Measurements from ENCODE around the gene ASTN2.

The ASTN2 gene, protein sequence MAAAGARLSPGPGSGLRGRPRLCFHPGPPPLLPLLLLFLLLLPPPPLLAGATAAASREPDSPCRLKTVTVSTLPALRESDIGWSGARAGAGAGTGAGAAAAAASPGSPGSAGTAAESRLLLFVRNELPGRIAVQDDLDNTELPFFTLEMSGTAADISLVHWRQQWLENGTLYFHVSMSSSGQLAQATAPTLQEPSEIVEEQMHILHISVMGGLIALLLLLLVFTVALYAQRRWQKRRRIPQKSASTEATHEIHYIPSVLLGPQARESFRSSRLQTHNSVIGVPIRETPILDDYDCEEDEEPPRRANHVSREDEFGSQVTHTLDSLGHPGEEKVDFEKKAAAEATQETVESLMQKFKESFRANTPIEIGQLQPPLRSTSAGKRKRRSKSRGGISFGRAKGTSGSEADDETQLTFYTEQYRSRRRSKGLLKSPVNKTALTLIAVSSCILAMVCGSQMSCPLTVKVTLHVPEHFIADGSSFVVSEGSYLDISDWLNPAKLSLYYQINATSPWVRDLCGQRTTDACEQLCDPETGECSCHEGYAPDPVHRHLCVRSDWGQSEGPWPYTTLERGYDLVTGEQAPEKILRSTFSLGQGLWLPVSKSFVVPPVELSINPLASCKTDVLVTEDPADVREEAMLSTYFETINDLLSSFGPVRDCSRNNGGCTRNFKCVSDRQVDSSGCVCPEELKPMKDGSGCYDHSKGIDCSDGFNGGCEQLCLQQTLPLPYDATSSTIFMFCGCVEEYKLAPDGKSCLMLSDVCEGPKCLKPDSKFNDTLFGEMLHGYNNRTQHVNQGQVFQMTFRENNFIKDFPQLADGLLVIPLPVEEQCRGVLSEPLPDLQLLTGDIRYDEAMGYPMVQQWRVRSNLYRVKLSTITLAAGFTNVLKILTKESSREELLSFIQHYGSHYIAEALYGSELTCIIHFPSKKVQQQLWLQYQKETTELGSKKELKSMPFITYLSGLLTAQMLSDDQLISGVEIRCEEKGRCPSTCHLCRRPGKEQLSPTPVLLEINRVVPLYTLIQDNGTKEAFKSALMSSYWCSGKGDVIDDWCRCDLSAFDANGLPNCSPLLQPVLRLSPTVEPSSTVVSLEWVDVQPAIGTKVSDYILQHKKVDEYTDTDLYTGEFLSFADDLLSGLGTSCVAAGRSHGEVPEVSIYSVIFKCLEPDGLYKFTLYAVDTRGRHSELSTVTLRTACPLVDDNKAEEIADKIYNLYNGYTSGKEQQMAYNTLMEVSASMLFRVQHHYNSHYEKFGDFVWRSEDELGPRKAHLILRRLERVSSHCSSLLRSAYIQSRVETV (N-terminal part only)

DNA sequence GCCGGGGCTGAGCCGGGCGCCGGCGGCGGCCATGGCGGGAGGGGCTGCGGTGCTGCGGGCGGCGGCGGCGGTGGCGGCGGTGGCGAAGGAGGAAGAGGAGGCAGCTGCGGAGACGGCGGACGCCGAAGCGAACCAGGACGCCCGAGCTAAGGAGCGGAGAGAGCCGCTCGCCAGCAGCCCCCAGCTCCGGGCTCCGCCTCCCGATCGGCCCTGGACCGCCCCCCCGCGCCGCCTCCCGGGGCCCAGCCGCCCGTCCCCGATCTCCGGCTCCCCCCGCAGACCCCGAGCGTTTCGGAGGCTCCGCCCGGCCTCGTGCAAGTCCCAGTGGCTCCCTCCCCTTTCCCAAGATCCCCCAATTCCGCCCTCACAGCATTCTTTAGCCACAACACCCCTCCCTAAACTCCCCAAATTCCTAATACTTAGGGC, at the start of gene ASTN2:
Gene ASTN2, minus strand, starts transcription at position 152 of the 426 bp plus-strand sequence. Its CDS starts 119 bp downstream, at position 33.
- no peak for DNase-seq (ENCODE audit: low read depth in 2 of 2)

DNA sequence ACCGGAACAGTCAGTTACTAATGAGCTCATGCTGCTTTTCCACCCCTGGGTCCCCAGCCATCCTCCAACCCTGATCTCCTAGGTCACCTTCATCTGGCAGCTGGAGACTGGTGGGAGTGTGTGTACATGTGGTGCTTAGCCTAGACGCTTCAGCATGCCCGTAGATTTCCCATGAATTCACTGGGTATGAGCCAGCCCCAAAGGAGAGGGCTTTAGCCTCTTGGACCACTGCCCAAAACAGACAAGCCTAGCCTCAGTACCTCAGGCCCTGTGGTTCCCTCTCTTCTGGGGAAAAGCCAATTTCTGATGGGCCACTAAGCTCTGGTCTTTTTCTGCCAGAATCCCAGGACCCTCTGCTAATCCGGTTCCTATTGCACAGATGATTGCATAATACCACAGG, 48.0 kb upstream of the ASTN2 start:
- no peak for DNase-seq (ENCODE audit: low read depth in 2 of 2)

- no peak for DNase-seq (ENCODE audit: low read depth in 2 of 2)
Measured at GRCh38 chr9:117461386-117461785, 46.5 kb upstream of the ASTN2 start.

DNA sequence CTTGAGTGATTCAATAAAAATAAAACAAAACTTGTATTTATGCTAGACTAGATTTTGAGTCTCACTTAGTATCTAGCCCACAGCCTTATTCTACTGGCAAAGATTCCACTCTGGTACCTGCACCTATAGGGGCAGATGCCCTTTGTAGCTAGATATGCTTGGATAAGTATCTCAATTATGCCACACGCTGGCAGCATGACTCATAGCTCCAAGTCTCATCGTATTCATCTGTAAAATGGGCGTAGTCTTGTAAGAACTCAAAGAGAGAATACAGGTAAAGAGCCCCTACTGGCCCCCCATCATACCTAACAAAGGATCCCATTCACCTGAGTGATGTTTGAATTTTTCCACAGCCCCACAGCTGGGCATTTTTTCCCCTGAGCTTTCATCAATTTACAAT, 45.9 kb upstream of the ASTN2 start:
- no peak for DNase-seq (ENCODE audit: low read depth in 2 of 2)

DNA sequence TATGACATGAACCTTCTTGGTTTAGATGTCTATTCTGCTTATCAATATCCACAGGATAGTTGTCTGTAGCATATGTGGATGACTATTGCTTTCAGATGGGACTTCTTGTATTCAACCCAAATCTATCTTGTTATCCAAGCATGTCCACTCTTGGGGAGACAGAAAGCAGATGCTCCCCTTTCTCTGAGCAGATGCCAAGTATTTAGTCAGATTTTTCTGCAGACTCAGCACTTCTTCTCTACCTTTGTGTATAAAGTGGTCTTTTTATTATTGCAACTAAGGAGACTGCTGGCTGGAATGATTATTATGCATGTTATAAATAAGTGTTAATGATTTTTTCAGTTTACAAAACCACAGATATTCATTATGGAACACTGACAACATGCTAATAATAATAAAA, 45.1 kb upstream of the ASTN2 start:
- no peak for DNase-seq (ENCODE audit: low read depth in 2 of 2)

DNA sequence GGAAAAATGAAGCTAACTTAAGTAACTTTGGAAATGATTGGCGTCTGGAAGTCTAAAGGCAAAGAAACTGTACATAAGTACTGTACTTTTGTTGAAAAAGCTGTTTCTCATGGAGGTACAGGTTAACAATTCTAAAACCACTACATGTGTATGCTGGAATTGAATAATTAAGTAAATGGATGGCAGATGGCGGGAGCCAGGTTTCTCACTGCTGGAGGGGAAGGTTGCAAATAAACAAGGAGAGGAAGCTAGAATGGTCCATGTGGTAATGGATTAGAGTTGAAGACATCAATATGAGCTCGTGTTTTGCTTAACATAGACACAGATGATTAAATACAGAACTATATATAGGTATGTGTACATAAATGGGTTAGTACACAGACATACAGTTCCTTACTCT, 43.2 kb upstream of the ASTN2 start:
- no peak for DNase-seq (ENCODE audit: low read depth in 2 of 2)

DNA sequence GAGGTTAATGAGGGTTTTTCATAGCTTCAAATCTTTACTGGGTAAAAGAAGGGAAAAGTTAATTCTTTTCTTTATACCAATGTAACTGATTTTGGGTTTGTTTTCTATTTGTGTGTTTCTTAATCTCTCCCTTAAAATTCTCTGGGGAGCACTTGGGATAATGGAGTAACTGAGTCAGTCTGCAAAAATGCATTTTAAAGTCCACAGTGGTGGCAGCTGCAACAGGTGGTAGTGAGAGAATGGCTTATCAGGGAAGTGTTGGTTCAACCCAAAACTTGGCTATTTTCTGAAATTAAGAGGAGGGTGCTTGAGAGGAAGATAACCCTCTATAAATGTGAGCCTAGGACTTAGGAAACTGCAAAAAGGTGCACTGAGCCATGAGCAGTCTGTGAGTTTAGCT, 39.9 kb upstream of the ASTN2 start:
- no peak for DNase-seq (ENCODE audit: low read depth in 2 of 2)

DNA sequence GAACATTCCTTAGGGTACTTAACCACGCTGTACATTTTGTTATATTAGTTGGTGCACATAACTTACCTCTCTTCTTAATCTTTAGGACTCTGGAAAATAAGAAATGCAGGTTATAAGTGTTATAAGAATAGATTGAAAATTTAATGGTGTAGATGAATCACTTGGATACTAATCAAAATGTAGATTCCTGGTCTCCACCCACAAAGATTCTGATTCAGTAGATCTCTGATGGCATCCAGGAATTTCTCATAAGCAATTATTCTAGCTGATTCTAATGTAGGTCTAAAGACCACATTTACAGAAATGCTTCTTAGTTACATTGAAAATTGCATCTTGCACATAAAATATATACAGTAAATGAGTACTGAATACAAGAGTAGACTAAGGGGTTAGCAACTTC, 38.9 kb upstream of the ASTN2 start:
- DNase-seq (ENCODE audit: low read depth in 2 of 2), result no peak

GRCh38 chr9:117451311-117451710, 36.5 kb upstream of the ASTN2 start:
- DNase-seq (ENCODE audit: low read depth in 2 of 2), result no peak

- no peak for DNase-seq (ENCODE audit: low read depth in 2 of 2)
Measured at GRCh38 chr9:117448066-117448465, 33.2 kb upstream of the ASTN2 start.

GRCh38 chr9:117445631-117446030, 30.8 kb upstream of the ASTN2 start:
- no peak for DNase-seq (ENCODE audit: low read depth in 2 of 2)

DNA sequence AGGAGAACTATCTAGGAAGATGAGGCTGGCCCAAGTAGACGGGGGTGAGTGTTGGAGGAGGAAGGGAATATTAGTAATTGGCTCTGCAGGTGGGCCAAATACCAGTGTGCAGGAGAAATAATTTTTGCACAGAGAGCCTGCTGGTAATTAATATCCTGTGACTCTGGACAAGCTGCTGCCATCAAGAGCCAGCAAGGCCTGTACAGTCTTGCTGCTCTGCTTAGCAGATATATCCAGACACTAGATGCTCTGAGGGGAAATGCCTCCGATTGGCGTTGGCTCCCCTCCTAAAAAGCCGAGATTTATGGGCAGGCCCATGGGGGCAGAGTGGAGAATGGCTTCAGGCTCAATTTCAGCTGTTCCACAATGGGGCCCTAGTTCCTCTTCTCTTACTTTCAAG, 29.6 kb upstream of the ASTN2 start:
- no peak for DNase-seq (ENCODE audit: low read depth in 2 of 2)

DNA sequence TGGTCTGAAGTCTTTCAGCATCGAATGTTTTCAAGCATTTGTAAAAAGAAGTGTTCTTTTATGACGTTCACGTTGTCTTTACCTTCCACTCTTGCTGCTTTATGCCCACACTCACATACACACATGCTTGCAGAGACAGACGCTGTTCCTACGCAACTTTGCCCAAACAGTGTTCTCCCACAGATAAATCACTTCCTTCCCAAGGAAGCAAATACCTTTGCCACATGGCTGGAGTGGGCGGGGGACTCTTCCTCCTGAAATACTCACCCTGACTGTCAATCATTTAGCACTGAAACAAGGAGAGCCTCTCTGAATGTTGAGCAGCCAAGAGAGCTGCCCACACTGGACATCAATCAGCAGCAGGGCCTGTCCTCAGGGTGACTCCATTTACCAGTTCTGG, 22.4 kb upstream of the ASTN2 start:
- DNase-seq (ENCODE audit: low read depth in 2 of 2), result no peak

DNA sequence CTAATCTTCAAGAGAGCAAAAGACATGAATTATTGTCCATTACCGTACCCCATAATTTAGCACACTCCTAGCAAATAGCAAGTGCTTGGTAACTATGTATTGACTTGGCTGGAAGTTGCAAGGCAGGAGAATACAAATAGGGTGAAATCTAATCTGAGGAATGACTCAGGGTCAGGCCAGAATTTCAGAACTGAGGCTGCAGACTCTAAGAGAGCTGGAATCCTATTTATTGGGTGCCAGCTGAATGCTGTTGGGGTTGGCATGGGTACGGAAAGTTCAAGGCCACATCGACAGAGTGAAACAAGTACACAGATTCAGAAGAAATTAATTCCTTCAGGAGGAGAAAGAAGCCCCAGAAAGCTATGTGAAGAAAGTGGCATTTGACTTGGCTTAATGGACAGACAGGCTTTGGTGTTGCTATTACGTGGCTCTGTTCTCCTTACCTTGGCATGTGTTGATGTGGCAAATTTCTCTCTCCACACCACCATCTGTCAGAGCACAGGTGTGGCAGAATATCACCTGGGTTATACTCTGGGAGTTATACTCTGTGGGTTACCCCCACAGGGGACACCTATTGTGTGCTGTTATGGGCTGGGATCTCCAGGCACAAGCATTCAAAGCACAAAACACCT, 20.9 kb upstream of the ASTN2 start:
- DNase-seq (ENCODE audit: low read depth in 2 of 2), result no peak

- no peak for DNase-seq (ENCODE audit: low read depth in 2 of 2)
Measured at GRCh38 chr9:117434566-117434965, 19.7 kb upstream of the ASTN2 start.

GRCh38 chr9:117430813-117431212, 16.0 kb upstream of the ASTN2 start:
- DNase-seq (ENCODE audit: low read depth in 2 of 2), result no peak

DNA sequence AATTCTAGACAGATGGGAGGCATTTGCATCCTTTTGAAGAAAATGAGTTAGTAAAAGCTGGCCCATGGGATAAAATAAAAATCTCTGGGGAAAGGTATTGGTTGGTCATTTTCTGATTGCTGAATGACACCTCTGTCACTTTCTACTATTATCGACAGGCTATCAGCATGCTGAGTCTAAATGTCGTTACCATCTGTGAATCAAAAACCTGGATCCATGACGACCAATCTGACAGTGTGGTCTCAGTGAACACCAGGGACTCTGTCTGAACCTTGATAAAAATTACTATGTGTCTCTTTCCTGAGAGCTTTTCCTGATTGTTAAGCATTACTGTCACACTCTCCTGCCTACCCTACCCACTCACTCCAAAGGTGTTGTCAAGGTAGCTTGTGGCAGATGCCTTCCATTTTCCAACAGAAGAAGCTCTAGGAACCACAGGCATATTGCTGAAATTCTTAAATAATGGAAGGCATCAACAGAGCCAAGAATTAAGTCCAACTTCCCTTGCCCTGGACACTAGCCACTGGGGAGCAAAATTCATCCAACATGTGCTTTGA, 12.6 kb upstream of the ASTN2 start:
- DNase-seq (ENCODE audit: low read depth in 2 of 2), result no peak

GRCh38 chr9:117425566-117425965, 10.7 kb upstream of the ASTN2 start:
- no peak for DNase-seq (ENCODE audit: low read depth in 2 of 2)

GRCh38 chr9:117424291-117424690, 9.4 kb upstream of the ASTN2 start:
- no peak for DNase-seq (ENCODE audit: low read depth in 2 of 2)

DNA sequence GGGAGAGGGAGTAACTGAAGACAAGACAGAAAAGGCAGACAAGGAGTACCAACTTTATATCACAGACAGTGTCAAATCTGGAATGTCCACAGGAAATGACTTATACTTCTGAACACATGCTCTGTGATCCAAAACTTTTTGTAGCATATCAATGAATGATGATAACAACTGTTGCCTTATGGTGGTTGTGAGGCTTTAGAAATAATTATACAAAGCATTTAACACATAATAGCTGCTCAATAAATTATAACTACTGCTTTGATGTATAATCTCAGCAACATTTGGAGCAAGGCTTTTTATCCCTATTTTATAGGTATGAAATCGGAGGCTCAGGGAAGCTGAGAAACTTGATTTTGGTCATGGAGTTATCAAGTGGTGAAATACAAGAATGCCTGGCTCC, 3.3 kb upstream of the ASTN2 start:
- DNase-seq (ENCODE audit: low read depth in 2 of 2), result no peak

DNA sequence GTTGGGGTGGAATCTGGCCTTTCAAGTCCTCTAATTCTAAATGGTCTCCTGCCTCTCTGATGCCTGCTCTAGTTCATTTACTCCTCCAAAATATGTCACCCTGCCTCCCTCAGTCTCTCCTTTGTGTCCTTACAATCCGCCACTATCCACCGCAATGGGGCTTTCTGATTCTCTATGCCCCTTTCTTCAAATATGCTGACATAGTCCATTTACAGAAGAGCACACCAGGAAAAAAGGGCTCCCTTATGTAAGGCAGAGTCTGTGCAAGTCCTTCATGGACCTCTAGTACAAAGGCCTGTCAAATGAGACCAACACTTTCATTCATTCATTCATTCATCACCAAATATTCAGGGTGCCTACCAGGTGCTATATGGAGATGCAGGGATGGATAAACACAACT, 2.0 kb upstream of the ASTN2 start:
- no peak for DNase-seq (ENCODE audit: low read depth in 2 of 2)
